VCaP (cell line): ENCODE results near the gene THAP5.
"Not testable (repeated sequence)": the region's sequence is repeated elsewhere in the genome, so short reads cannot be mapped to it uniquely, and the experiment has no call there.

Experiments
- H3K27ac ChIP-seq: fragments of 450-650 bp; 2 replicates; pipeline ENCODE4 v1.5.1; 2017
- CTCF ChIP-seq: fragments of 450-650 bp; conservative IDR thresholded peaks from 2 replicates; pipeline ENCODE4 v1.5.1; 2017; ENCODE audit warnings: mild to moderate bottlenecking, moderate library complexity

THAP5 gene

DNA sequence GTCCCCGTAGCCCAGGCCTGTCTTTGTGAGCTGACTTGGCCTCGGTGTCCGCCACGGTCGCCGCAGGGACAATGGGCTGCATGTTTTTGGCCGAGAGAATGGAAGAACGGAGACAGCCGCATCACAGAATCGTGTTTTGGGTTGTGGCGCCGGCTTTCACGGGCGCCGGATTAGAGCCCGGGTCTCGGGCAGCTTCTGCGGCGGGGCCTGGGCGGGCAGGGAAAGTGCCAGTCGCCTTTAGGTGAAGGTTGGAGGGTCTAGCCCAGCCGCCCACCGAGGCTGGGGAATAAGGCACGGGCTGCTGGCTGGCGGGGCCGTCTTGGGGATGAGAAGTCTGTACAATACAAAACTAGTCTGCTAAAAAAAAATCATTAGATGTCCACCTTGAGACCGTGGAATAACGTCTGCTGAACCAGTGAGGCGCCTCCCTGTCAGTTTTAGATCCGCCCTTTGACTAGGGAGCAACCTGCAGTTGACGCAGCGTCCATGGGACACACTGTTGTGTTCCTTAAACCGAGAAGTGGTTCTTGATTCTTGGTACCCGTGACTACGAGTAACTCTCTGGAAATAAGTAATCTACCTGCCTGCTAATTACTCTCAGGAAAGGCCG, 745 bp upstream of the THAP5 start:
- H3K27ac ChIP-seq: peak overlapping the region; percentile 95
- TF ChIP-seq CTCF: no peak

GRCh38 chr7:108568801-108569380, 615 bp downstream of the THAP5 start:
- TF ChIP-seq CTCF: no peak
- peak overlapping the region; percentile 95 for H3K27ac ChIP-seq

GRCh38 chr7:108565987-108566386, 3.5 kb downstream of the THAP5 start:
- H3K27ac ChIP-seq: no peak overlapping the region
- TF ChIP-seq CTCF: no peak

- TF ChIP-seq CTCF: no peak
- no peak overlapping the region for H3K27ac ChIP-seq
Observed at GRCh38 chr7:108561047-108561619, 8.4 kb downstream of the THAP5 start.

DNA sequence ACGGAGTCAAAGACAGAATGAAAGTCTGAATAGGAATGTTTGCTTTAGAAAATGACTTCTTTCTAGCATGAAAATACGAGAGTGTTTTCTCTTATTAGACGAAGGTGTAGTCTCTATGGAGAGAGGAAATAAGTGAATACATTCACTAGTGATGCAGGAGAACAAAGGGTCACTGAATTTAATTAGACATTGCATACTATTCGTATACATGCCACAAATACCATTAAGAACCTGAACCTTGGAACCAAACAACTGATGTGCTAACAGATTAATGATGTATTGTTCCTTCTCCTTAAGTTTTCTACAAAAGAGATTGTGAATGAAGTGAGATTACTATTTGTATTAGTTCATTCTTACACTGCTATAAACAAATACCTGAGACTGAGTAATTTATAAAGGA, 10.3 kb downstream of the THAP5 start:
- TF ChIP-seq CTCF: no peak
- no peak overlapping the region for H3K27ac ChIP-seq

DNA sequence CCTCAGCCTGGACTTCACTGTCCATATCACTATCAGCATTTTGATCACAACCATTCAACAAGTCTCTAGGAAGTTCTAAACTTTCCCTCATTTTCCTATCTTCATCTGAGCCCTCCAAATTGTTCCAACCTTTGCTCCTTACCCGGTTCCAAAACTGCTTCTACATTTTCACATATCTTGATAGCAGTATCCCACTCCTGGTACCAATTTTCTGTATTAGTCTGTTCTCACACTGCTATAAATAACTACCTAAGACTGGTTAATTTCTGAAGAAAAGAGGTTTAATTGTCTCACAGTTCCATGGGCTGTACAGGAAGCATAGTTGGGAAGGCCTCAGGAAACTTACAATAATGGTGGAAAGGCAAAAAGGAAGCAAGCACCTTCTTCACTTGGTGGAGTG, 11.9 kb downstream of the THAP5 start:
- no peak overlapping the region for H3K27ac ChIP-seq
- no peak for TF ChIP-seq CTCF

GRCh38 chr7:108557191-108557590, 12.3 kb downstream of the THAP5 start:
- H3K27ac ChIP-seq: no peak overlapping the region
- TF ChIP-seq CTCF: no peak

DNA sequence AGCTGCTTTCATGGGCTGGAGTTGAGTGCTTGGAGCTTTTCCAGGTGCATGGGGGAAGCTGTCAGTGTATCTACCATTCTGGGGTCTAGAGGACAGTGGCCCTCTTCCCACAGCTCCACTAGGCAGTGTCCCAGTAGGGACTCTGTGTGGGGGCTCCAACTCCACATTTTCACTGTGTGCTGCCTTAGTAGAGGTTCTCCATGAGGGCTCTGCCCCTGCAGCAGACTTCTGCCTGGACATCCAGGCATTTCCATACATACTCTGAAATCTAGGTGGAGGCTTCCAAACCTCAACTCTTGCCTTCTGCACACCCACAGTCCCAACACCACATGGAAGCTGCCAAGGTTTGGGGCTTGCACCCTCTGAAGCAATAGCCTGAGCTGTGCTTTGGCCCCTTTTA, 12.8 kb downstream of the THAP5 start:
- H3K27ac ChIP-seq: not testable (repeated sequence)

DNA sequence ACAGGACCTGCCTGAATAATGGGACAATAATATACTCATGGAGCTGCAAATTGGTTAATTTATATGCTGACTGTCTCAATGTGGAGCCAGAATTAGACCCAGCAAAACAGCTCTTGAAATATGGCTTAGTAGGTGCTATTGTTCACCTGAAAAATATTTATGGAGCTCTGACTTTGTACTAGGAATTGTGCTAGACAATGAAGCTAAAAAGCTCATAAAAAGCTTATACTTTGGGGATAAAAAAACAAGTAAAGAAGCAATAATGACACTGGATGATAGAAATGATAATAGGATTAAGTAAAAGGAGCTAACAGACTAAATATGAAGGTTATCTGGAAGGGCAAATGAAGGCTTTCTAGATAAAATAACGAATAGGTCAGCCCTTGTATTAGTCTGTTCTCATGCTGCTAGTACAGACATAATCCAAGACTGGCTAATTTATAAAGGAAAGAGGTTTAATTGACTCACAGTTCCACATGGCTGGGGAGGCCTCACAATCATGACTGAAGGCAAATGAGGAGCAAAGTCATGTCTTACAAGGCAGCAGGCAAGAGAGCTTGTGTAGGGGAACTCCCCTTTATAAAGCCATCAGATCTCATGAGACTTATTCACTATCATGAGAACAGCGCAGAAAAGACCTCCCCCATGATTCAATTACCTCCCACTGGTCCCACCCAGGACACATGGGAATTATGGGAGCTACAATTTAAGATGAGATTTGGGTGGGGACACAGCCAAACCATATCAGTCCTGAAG, 21.2 kb downstream of the THAP5 start:
- not testable (repeated sequence) for H3K27ac ChIP-seq
